HG03097 (cell line): ENCODE data around the gene GALNTL6.

ENCODE experiments used
- ATAC-seq: cut with Tn5 transposase; IDR thresholded peaks from one replicate; pipeline ENCODE4 v1.9.1; 2021; ENCODE audit not compliant: unreplicated experiment, low FRiP score

GALNTL6 gene

GRCh38 chr4:171983935-171984805, 171.0 kb downstream of the GALNTL6 start:
- no peak for ATAC-seq

- no peak for ATAC-seq
These were observed 171.9 kb downstream of the GALNTL6 start for GRCh38 chr4:171985129-171985528.

GRCh38 chr4:171993247-171993646, 180.0 kb downstream of the GALNTL6 start:
- ATAC-seq: no peak

- no peak for ATAC-seq
These were observed 194.7 kb downstream of the GALNTL6 start for GRCh38 chr4:172007889-172008288.

GRCh38 chr4:172009446-172010230, 196.4 kb downstream of the GALNTL6 start:
- no peak for ATAC-seq

GRCh38 chr4:172011196-172011595, 198.0 kb downstream of the GALNTL6 start:
- no peak for ATAC-seq

GRCh38 chr4:172018358-172018757, 205.2 kb downstream of the GALNTL6 start:
- ATAC-seq: no peak

- ATAC-seq: no peak
These were observed 222.4 kb downstream of the GALNTL6 start for GRCh38 chr4:172035562-172035961.

GRCh38 chr4:172040766-172041165, 227.6 kb downstream of the GALNTL6 start:
- ATAC-seq: no peak

- no peak for ATAC-seq
These were observed 229.5 kb downstream of the GALNTL6 start for GRCh38 chr4:172042714-172043114.

- ATAC-seq: no peak
These were observed 232.8 kb downstream of the GALNTL6 start for GRCh38 chr4:172045981-172046380.

GRCh38 chr4:172048666-172049065, 235.5 kb downstream of the GALNTL6 start:
- no peak for ATAC-seq

- ATAC-seq: no peak
These were observed 237.7 kb downstream of the GALNTL6 start for GRCh38 chr4:172050911-172051310.

GRCh38 chr4:172055046-172055445, 241.8 kb downstream of the GALNTL6 start:
- ATAC-seq: peak; percentile 84

- peak; percentile 12 for ATAC-seq
These were observed 242.3 kb downstream of the GALNTL6 start for GRCh38 chr4:172055498-172055897.

- no peak for ATAC-seq
These were observed 248.0 kb downstream of the GALNTL6 start for GRCh38 chr4:172061204-172061603.

- ATAC-seq: no peak
These were observed 255.3 kb downstream of the GALNTL6 start for GRCh38 chr4:172068506-172068905.

- ATAC-seq: no peak
These were observed 260.4 kb downstream of the GALNTL6 start for GRCh38 chr4:172073590-172073989.

- ATAC-seq: no peak
These were observed 270.1 kb downstream of the GALNTL6 start for GRCh38 chr4:172083272-172083671.

- ATAC-seq: no peak
These were observed 275.4 kb downstream of the GALNTL6 start for GRCh38 chr4:172088556-172088955.

- no peak for ATAC-seq
These were observed 282.0 kb downstream of the GALNTL6 start for GRCh38 chr4:172095161-172095560.

GRCh38 chr4:172096786-172097185, 283.6 kb downstream of the GALNTL6 start:
- no peak for ATAC-seq
